IPS-NIHi11 (cell line): Measurements from ENCODE around the gene HAPLN3.

Experiments
- DNase-seq: peaks from one replicate; pipeline ENCODE4 v3.0.0; 2012; ENCODE audit warnings: mixed read lengths, low spot score

The HAPLN3 gene

DNA sequence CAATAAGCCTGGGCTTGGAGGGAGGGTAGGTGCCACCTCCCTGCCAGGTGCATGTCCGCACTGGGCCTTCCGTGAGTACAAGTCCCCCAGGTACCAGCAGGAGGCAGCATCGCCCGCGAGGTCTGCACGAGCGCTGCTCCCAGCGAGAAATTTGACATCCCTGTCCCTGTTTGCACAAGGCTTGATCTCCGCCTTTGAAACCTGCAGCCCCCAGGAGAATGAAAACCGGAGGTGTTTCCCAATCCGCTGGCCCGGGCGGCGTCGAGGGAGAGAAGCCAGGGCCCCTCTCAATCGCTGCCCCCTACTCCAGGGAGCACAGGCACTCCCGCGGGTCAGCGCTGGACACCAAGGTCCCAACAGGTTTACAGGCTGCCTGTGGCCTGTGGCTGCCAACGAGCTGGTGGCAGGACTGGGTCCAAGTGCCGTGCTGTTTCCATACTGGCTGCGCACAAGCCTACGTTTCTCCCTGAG lies 961 bp downstream of the HAPLN3 start:
- peak; percentile 88 for DNase-seq

DNA sequence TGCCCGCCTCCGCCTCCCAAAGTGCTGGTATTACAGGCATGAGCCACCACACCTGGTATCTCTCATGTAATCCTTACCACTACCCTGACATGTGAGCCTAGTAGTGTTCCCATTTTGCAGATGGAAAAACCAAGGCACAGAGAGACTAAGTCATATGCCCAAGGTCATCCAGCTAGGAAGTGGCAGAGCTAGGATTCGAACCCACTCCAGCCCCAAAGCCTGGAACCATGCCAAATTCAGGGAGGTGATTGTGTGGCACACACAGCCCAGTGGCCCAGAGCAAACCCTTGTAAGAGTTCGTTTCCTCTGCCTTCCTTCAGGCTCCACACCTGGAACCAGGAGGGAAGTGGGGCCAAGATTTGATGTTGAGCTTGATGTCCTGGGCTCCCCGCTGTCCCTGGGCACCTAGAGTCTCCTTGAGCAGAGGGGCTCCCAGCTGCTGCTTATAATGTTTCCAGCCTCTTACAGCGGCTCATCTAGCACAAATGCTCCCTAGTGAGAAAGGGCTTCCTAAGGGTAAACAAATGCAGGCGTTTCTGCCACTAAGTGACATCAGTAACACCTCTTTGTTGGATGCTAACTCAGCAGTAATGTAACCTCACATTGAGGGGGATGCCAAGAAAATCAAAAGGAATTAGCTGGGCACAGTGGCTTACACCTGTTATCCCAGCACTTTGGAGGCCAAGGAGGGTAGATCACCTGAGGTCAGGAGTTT lies 3.6 kb downstream of the HAPLN3 start:
- no peak for DNase-seq

GRCh38 chr15:88890495-88890894 lies 4.8 kb downstream of the HAPLN3 start:
- DNase-seq = no peak

- DNase-seq = no peak
Observed at GRCh38 chr15:88888719-88889118, 6.6 kb downstream of the HAPLN3 start.

DNA sequence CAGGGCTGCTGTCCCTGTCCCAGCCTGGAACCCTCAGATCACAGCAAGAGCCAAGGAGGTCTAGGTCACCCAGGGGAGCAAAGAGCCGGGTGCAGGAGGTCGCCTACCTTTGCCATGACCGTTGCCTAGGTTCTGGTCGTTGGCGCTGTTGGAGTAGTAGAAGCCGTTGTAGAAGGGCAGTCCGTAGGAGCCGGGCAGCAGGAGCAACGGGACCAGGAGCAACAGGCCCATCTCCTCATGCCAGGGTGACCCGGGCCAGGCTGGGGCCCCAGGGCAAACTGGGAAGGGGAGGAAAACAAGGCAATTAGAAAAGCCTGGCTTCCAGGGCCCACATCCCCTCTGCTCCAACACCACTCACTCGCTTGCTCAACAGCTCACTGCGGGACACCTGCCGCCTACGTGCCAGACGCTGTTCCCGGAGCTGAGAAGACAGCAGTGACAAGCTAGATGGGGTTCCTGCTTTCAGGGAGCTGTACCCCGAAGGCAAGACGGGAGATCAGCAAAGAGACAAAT lies 8.2 kb downstream of the HAPLN3 start:
- DNase-seq = no peak

DNA sequence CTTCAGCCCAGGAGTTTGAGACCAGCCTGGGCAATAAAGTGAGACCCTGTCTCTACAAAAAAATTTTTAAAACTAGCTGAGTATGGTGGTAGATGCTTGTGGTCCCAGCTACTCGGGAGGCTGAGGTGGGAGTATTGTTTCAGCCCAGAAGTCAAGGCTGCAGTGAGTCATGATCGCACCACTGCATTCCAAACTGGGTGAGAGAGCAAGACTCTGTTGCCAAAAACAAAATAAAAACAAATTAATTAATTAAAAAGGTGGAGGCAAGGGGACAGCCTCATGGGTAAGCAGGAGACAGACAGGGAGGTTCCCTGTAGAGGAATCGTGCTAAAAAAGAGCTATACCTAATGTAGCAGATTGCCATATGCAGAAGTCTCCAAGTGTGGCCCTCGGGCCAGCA lies 12.6 kb downstream of the HAPLN3 start:
- DNase-seq = no peak

GRCh38 chr15:88881775-88882174 lies 13.6 kb downstream of the HAPLN3 start:
- DNase-seq = no peak

DNA sequence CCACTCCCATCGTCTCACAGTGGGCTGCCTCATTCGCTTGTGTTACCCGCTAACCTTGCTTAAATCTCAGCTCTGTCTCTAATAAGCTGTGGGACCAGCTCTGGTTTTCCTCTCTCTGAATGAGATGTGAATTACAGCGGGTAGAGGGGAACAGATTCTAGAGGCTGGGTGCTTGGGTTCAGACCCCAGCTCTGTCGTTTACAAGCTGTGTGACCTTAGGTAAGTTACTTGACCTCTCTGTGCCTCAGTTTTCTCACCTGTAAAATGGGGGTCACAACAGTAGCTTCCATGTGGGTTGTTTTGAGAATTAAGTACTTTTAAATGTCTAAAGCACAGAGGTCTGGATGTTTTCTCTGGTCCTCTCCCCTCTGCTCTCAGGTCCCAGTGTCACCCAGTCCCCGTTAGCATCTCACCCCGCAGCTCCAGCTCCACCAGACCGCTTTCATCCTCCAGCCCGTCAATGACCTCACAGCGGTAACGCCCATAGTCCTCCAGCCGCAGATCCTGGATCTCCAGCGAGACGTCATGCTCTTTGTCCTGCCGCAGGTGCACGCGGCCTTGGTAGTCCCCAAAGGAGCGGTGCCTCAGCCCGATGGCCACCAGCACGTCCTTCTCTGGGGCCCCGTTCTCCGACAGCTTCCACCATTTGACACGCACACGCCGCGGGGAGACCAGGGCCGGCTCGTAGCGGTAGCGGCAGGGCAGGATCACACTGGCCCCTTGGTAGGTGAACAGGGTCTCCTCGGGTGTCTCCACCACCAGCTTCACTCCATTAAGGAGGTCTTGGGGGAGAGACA lies 14.2 kb downstream of the HAPLN3 start:
- DNase-seq = no peak

DNA sequence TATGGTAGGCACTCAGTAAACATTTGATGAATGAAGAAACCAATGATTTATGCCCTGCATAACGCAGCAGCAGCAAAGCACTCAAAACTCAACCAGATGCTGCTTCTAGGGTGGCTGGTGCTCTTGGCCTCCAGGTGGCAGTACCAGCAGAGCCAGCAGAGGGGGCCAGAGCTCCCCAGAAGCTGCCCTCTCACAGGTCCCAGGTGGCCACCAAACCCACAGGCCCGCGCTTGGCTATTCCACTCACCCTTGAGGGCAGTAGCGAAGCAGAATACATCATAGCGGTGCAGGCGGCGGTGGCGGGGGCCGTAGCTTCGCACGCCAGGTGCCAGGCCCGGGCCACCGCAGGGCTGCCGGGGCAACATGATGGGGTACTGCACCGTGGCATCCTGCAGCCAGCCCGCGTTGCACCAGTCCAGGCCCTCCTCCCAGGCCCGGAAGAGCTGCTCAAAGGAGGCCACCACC lies 16.6 kb downstream of the HAPLN3 start:
- DNase-seq = peak; percentile 88

DNA sequence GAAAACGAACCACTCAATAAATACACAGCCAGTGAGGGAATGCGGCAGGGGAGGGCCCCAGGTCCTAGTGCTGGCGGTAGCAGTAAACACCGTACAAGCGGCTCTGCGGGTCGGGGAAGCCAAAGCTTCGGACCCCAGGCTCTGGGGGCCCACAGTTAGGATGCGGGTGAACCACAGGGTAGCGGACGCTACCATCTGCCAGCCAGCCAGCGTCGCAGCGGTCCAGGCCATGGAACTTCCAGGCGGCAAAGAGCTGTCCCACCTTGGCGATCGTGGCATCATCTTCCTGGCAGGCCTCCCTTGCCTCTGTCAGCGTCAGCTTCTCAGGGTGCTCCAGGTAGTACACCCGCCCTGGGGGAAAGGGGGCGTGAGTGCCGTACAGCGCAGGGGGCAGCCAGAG lies 17.4 kb downstream of the HAPLN3 start:
- no peak for DNase-seq

DNA sequence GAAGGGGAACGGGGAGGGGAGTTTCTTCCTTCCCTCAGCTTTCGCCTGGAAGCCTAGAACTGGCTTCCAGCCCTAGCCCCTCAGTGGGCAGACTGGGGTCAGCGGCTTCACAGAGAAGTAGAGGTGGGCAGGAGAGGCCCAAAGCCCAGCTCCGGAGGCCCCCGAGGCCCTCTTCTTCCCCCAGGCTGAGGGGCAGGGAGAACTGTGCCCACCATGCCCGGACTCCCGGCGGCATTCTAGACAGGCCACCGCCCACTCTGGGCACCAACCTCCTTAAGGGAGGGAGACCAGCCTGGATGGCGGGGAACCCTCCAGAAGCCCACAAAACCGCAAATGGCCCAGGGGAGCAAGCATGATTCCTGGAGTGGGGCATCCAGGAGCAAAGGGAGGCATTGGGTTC lies 17.9 kb downstream of the HAPLN3 start:
- DNase-seq = no peak

GRCh38 chr15:88876573-88876972 lies 18.8 kb downstream of the HAPLN3 start:
- no peak for DNase-seq

DNA sequence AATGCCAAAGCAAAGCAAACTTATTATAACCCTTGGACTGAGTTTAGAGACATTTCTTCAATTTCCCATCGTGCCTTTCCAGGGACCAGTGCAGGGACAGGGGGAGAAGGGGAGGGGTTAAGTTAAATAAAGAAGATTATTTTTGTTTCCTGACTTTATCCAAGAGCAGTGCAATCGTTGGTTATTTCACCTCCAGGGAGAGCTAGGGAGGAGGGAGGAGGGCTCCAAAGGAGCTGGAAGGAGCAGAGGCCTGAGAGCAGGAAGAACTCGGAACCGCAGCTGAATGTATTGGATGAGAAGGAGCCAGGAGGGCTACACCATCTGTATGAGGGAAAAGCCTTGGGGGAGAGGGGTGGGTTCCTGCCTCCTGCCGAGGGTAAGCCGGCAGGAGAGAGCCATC lies 20.7 kb downstream of the HAPLN3 start:
- no peak for DNase-seq

GRCh38 chr15:88874275-88874674 lies 21.1 kb downstream of the HAPLN3 start:
- DNase-seq = no peak

- DNase-seq = no peak
Observed at GRCh38 chr15:88873786-88874185, 21.6 kb downstream of the HAPLN3 start.

DNA sequence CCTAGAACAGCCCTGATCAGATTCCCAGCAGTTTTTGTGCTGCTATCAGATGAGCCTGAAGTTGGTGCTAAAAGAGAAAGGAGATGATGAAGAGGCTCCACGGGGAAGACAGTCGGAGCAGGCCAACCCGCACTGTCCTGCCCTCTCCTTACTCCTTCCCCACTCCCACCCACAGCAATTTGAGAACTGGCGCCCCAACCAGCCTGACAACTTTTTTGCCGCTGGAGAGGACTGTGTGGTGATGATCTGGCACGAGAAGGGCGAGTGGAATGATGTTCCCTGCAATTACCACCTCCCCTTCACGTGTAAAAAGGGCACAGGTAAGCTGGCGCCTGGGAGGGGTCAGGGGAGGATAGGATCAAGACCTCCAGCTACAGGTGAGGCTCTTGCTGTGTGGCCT lies 22.6 kb downstream of the HAPLN3 start:
- DNase-seq = no peak

- DNase-seq = no peak
Observed at GRCh38 chr15:88872106-88872505, 23.2 kb downstream of the HAPLN3 start.

DNA sequence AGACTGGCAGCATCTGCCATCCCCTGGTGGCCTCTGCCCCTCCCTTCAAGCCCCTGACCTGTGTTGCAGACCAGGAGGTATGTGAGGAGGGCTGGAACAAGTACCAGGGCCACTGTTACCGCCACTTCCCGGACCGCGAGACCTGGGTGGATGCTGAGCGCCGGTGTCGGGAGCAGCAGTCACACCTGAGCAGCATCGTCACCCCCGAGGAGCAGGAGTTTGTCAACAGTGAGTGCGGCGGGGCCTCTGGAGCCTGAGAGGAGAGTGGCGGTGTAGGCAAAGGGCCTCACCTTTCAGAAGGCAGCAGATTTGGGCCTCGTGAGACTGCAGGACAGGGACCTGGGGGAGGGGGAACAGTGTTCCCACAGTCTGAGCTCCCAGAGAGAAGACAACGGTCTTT lies 24.0 kb downstream of the HAPLN3 start:
- no peak for DNase-seq

GRCh38 chr15:88866295-88866881 lies 29.0 kb downstream of the HAPLN3 start:
- no peak for DNase-seq

- no peak for DNase-seq
Observed at GRCh38 chr15:88865498-88866099, 29.7 kb downstream of the HAPLN3 start.

DNA sequence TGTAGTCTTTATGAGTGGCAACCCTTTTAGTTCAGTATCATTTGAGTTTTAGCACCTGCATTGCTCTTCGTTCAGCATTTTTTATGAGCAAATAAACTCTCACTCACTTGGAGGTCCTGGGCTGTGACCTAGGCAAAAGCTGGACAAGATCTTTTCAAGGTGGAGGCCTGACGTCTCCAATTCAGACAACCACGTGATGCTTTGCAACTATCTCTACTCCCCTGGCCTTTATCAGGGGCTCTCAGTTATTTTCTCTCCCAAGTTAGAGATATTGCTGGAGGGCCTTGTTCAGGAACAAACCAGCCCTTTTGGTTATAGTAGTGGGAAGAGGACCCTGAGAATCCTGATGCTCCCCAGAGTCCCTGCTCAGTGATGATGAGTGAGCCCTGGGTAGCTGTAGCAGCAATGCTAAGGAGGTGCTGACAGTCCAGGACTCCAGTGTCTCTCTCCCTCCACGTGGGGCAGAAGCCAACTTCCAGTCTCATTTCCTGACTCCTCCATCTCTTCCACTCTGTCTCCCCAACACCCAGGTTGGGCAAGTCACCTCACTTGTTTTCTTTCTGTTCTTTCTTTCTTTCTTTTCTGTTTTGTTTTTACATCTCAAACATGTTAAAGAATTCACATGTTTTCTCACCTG lies 30.4 kb downstream of the HAPLN3 start:
- DNase-seq = no peak

DNA sequence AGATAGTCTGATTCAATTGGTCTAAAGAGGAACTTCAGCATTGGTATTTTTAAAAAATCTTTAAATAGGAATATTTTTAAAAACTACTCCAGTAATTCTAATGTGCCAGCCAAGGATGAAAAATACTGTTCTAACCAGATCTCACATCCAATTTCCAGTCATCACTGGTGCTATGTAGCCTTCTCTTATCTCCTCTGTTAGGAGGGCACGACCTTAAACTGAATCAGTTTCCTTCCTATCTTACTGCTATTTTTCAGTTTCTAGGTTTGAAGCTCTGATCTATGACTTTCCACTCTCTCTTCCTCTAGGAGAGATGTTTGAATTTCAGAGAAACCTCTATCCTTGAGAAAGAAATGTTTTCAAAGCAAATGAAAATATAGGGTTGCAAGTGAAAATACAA lies 31.9 kb downstream of the HAPLN3 start:
- no peak for DNase-seq
